NCI-H2029 (cell line): ENCODE measurements around the gene GPX1.
"Not testable (repeated sequence)": the region's sequence is repeated elsewhere in the genome, so short reads cannot be mapped to it uniquely, and the experiment has no call there.

Experiments used
- DNase-seq: peaks from one replicate; lab custom pipeline; 2025; lab: John Stamatoyannopoulos, UW

The GPX1 gene

DNA sequence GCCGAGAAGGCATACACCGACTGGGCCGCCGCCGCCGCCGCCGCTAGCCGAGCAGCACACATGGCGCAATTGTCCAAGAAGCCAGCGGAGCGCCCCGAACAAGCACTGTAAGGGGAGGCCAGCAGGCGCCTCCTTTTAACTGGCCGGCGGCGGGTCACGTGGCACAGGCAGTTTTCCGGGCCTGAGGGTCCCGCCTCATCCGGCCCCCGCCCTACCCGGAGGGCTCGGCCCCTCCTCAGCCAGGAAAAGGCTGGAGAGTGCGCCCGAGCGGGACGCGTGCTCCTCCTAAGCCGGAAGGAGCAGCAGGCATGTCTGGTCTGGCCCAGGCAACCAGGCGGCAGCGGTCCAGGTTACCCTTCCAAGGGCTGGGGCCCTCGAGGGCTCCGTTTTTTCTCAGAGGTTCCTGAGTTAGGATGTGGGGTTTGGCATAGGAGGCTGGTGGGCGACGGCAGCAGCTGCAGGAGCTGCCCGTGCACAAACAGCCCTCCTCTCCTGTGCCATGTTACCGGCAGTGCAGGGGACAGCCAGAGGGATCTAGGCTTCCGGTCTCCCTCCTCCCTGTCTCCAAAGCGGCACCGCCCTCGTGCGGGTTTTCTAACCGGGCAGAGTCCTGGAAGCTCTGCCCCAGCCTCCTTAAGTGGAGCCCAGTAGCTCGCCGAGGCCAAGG, at the start of gene GPX1:
Gene GPX1, minus strand, starts transcription at position 137 of the 667 bp plus-strand sequence. Its CDS starts 75 bp downstream, at position 62.
- peak; percentile 90 for DNase-seq

DNA sequence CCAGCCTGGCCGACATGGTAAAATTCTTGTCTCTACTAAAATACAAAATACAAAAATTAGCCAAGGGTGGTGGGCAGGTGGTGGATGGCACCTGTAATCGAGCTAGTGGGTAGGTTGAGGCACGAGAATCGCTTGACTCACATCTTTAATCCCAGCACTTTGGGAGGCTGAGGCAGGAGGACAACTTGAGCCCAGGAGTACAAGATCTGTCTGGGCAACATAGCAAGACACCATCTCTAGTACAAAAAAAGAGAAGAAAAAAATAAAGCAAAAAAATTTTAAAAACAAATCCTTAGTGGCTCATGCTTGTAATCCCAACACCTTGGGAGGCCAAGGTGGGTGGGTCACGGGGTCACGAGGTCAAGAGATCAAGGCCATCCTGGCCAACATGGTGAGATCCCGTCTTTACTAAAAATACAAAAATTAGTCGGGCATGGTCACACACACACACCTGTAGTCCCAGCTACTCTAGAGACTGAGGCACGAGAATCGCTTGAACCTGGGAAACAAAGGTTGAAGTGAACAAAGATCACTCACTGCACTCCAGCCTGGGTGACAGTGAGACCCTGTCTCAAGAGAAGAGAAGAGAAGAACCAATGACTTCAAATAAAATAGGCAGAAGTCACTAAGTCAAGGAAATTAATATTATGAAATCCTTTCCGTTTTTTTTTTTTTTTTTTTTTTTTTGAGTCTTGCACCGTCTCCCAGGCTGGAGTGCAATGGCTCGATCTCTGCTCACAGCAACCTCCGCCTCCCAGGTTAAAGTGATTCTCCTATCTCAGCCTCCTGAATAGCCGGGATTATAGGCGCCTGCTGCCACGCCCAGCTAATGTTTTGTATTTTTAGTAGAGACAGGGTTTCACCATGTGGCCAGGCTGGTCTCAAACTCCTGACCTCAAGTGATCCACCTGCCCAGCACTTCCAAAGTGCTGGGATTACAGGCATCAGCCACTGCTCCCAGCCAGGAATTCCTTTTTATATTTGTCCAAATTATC, 48.7 kb upstream of the GPX1 start:
- no peak for DNase-seq

DNA sequence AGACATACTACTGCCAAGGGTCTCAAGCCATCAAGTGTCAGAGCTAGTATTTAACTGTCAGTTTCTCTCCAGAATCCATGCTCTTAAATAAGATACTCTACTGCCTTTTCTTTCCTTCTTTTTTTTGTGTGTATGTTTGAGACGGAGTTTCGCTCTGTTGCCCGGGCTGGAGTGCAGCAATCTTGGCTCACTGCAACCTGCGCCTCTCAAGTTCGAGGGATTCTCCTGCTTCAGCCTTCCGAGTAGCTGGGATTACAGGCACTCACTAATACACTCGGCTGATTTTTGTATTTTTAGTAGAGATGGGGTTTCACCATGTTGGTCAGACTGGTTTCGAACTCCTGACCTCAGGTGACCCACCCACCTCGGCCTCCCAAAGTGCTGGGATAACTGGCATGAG, 47.4 kb upstream of the GPX1 start:
- not testable (repeated sequence) for DNase-seq

DNA sequence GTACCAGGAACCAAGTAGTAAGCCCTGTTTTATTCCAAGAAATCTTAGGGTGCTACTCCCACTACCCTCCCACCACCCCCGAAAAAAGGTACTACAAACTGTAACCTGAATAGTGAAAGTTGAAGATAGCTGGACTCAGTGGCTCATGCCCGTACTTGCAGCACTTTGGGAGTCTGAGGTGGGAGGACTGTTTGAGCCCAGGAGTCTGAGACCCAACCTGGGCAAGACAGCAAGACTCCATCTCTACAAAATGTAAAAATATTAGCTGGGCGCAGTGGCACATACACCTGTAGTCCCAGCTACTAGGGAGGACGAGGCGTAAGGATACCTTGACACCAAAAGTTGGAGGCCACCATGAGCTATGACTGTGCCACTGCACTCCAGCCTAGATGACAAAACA, 45.7 kb upstream of the GPX1 start:
- no peak for DNase-seq

DNA sequence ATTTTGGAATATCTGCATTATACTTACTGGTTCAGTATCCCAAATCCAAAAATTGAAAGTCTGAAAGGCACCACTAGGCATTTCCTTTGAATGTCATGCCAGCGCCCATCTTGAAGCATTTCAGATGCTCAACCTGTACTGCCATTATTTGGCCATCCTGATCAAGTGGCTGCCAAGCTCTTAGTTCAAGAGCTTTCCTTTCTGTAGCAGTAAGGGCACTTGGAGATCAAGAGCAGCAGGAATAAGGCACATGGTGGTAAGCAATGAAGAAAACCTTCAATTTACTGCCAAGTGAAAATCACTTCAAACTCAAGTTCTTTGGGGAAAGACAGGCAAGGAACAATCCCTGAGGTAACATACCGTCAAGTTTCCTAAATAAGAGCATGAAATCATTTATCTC, 43.6 kb upstream of the GPX1 start:
- peak; percentile 36 for DNase-seq

DNA sequence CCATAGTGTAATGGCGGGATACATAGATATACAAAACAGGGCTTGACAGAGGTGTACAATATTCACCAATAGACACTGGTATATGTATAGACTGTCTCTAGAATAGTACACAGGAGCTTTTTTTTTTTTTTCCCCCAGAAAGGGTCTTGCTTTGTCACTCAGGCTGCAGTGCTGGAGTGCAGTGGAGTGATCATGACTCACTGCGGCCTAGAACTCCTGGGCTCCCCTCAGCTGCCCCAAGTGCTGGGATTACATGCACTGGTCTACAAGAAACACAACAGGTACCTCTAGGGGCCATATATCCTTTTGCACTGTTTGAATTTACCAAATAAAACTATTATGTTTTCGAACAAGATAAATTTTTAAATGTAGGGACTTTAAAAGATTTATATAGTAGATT, 41.3 kb upstream of the GPX1 start:
- no peak for DNase-seq

DNA sequence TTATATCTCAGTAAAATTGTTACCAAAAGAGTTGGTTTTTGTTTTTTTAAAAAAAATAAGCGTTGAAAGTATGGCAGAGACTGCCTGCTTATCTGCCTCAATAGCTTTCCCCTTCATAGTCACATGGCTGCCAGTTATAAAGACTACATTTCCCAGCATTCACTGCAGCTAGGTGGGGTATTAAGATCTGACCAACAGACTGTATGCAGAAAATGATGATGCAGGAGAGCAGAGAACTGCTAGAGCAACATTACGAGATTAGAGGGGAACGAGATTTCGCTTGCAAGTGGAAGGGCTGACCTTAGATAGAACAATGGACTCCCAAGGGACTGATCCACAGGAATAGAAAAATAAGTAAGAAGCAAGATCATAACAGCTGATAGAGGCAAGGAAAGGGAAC, 39.3 kb upstream of the GPX1 start:
- no peak for DNase-seq

DNA sequence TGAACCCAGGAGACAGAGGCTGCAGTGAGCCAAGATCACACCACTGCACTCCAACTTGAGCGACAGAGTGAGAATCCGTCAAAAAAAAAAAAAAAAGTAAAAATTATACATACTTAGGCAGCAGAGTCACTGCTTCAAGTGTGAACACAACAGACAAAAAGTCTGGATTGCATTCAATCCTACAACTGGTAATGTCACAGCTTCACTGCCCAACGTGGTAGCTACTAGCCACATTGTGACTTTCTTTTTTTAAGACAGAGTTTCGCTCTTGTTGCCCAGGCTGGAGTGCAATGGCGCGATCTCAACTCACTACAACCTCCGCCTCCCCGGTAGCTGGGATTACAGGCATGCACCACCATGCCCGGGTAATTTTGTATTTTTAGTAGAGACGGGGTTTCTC, 33.2 kb upstream of the GPX1 start:
- DNase-seq: not testable (repeated sequence)

DNA sequence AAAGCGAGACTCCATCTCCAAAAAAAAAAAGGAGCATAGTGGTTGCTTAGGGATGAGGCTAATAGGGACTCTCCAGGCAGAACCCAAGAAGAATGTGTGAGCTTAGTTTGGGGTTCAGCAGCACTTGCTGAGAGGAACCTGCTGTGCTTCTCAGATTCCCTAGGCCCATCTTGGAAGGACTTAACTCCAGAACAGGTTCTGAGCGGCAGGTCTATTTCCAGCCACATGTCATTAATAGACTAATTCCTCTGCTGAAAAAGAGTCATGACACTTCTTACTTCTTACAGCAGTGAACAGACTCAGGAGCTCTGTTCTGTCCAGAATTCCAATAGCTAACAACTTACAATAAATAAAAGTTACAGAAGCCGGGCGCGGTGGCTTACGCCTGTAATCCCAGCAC, 31.1 kb upstream of the GPX1 start:
- no peak for DNase-seq

DNA sequence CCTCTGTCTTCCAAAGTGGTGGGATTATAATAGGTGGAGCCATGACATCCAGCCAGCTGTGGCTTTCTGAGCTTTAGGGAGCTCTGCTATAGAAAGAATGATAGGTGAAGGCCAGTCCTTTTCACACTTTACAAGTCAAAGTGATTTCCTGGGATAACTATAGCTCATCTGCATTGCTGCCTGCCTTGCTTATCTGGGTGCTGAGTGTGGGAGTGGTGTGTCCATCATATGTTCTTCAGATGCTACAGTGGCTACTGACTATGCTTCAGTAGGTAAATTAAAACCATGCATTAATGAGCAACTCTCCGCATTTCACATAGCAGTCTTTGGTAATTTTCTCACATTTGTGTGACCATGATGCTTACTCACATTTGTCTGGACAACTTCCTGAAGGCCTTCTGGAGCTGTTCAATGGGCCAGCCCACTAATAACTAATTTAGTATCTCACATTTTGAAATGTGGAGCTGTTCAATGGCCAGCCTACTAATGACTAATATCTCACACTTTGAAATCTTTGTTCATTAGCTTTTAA, 30.2 kb upstream of the GPX1 start:
- no peak for DNase-seq

DNA sequence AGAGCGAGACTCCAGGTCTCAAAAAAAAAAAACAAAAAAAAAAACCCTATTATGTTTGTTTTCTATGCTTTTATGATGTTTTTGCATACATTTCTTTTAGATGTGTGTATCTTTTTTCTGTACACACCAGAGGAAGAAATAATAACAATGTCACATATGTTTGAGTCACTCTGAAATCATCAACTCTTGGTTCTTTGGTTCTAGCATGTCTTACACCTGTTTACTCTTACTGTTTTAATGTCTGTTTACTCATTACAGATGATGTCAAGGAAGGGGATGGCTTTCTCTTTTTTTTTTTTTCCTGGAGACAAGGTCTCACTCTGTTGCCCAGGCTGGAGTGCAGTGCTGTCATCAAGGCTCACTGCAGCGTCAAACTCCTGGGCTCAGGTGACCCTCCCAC, 29.6 kb upstream of the GPX1 start:
- no peak for DNase-seq

DNA sequence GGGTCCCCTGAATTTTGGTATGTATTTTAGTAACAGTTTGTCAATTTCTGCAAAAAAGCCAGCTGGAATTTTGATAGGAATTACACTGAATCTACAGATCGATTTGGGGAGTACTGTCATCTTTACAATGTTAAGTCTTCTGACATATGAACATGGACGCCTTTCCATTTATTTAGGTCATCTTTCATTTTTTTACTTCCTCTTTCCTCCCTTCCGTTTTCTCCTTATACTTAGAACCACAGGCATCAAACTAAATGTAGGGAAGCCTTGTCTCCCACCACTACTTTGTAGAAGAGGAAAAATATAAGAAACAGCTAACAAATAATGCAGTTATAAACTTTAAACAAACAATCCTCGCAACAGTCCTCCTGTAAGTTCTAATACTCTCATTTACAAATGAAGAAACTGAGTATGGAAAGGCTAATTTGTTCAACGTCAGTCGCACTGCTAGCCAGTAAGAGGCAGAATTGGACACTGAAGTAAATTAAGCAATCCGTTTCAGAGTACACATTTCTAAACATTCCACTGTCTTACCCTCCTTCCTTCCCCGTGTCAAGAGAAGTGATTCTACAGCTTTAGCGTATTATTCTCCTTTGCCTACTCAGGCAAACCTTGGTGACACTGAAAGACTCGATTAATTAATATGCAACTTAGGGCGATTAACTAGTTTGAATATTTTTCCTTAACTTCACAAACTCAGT, 28.1 kb upstream of the GPX1 start:
- DNase-seq: no peak

DNA sequence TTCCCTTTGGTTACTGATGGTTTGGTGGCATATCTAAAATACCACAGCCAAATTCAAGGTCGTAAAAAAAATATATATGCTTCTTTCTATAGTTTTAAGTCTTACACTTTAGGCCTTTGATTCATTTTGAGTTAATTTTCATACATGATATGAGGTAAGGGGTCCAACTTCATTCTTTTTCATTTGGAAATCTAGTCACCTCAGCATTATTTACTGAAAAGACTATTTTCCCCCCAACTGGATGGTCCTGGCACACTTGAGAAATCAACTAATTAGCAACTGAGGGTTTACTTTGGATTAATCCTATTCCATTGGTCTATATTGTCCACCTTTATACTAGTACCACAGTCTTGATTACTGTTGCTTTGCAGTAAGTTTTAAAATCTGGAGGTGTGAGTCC, 27.5 kb upstream of the GPX1 start:
- DNase-seq: no peak

DNA sequence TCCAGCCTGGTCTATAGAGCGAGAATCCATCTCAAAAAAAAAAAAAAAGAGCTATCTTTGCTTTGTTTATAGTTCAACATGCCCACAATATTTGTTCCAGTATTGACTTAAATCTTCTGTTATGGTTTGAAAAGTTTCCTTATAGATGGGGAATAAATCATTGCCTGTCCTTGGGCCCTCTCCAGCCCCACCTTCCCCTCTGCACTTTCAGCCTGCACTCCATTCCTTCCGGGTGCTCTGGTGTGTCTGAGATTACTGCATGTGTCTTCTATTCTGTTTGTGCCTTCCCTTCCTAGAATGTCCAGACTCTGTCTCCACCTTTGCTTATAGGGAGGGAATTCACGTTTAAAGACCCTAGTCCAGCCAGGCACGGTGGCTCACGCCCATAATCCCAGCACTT, 25.2 kb upstream of the GPX1 start:
- no peak for DNase-seq

DNA sequence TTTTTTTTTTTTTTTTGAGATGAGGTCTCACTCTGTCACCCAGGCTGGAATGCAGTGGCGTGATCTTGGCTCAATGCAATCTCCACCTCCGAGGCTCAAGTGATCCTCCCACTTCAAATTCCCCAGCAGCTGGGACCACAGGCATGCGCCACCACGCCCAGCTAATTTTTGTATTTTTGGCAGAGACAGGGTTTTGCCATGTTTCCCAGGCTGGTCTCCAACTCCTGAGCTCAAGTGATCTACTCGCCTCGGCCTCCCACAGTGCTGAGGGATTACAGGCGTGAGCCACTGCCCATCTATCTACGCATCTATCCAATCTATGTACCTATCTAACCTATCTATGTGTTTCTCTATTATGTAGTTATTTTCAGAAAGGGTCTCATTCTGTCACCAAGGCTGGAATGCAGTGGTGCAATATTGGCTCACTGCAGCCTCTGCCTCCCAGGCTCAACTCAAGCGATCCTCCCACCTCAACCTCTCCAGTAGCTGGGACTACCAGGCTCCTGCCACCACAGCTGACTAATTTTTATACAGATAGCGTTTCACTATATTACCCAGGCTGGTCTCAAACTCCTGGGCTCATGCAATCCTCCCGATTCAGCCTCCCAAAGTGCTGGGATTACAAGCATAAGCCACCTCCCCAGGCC, 20.2 kb upstream of the GPX1 start:
- DNase-seq: no peak

DNA sequence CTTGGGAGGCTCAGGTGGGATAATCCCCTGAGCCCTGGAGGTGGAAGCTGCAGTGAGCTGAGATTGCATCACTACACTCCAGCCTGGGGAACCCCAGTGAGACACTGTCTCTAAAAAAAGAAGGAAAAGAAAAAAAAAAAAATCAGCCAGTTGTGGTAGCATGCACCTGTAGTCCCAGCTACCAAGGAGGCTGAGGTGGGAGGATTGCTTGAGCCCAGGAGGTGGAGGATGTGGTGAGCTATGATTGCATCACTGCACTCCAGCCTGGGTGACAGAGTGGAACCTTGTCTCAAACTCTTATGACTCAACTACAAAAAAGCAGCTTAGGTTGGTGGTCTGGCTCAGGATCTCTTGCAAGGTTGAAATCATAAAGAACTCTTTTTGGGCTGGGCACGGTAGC, 19.3 kb upstream of the GPX1 start:
- no peak for DNase-seq

DNA sequence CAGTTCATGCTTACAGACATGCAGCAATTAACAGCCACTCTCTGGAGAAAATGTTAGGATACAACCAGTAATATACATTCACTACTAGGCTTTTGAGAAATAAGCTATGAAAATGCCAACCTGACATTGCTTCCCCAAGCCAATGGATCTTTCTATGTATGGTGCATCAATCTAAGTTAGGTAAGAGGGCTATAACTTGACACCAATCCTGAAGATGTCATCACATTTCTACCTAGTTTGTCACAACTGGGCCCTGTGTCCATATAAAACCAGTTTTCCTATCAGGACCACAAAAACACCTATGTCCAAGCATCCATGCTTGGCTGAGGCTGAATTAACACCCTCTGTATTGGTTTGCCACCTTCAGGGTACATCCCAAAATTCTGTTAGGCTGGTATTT, 13.8 kb upstream of the GPX1 start:
- no peak for DNase-seq

DNA sequence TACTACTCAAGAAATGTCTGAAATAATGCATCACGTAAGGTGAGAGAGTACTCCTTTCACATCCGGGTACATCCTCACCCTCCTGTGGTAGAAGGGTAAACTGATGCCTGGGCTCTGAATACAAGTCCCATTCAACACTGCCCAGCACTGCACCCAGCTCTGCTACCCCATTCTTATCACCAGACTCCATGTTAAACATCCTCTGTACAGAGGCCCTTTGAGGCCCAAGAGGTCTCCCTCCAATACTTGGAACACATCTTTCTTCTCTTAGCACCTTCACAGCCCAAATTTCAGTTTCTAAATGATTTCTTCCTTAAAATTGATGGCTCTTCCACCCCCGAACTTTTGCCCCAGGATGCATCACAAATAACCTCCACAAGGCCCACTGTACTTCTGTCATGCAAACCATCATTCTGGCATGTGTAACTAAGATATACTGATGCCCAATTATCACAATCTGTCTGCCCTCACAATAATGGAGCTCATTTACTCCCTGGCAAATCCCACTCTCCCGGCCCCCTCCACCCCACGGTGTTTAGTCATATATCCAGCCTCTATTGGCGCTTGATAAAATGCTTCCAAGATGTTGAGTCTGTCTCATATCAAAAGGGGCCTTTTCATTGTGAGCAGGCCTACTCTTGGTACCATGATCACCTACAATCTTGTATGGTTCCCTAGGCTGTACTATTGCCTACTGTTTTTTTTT, 12.6 kb upstream of the GPX1 start:
- DNase-seq: no peak

DNA sequence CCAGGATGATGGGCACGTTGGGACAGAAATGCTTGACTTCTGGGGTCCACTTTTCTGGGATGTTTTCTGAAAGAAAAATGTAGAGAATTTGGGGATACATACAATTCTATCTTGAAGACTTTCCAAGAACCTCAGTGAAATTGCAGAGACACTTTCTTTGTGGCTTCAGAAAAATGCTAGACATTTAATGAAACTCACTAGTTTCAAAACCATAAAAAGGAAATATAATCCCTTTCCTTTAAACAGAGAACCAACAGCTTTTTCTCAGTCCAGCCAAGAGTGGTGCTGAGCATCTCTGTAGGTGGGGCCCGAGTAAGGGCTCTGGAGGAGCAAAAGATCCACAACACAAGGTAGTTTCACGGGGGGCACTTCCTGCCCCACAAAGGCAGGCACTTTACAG, 4.4 kb upstream of the GPX1 start:
- no peak for DNase-seq

DNA sequence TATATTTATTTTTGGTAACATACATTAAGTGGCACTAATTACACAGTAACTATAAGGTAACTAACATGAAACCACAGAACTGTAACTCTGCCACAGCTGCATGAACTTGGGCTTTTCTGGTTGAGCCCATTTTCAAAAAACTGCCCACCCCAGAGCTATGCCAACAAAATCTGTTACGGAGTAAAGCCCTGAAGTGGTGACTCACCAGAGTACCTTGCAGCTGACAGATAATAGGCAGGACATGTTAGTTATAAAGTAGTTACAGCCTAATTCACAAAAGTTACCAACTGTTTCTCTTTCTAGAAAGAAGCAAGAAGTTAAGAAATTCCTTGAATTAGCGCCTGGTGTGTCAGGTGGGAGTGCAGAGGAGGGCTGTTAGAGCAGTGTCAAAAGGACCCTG, 1.5 kb upstream of the GPX1 start:
- DNase-seq: no peak

DNA sequence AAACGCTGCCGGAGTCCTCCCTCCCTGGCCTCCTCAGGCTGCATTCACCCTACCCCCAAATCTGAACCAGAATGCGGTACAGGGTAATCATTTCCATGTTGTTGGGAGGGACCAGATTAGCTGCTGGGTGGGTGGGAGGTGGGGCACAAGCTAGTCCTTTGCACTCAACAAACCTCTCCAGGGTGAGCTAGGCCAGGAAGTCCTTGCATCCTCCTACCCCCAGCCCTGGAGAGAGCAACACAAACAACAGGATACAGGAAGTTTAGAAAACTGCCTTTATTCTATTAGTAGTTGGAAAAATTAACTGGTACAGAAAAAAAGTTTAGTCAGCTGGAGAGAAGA, 702 bp upstream of the GPX1 start:
- no peak for DNase-seq
